HL-60 (cell line): ENCODE data around the gene AR.

Experiments used
- DNase-seq, 2 experiments: peaks; one replicate each; pipeline ENCODE4 v3.0.0-alpha.2; 2010 to 2020; ENCODE audit warnings: low read depth in 1 of 2, low spot score in 1 of 2
- H3K27ac ChIP-seq: fragments of 250-450 bp; sonication (Bioruptor Pico); replicated peaks from 2 replicates; pipeline ENCODE4 v1.5.1; 2020; ENCODE audit warnings: mild to moderate bottlenecking, moderate library complexity
- H3K27me3 ChIP-seq: fragments of 250-450 bp; sonication (Bioruptor Pico); 2 replicates; pipeline ENCODE4 v1.5.1; 2021; ENCODE audit warnings: mild to moderate bottlenecking, moderate library complexity; ENCODE audit not compliant: insufficient read depth, poor library complexity, severe bottlenecking
- H3K4me3 ChIP-seq: replicated peaks from 2 replicates; pipeline ENCODE4 v1.5.1; 2011; ENCODE audit warnings: mild to moderate bottlenecking, control low read depth, low read length; ENCODE audit not compliant: insufficient read depth
- CTCF ChIP-seq: IDR thresholded peaks from one replicate; pipeline ENCODE4 v1.5.1; 2011; ENCODE audit warnings: low read length, control low read depth, inconsistent platforms; ENCODE audit not compliant: insufficient read depth
- GABPA ChIP-seq: IDR thresholded peaks from 2 replicates; pipeline ENCODE4 v1.6.1; 2012; ENCODE audit warnings: low read depth
- POLR2AphosphoS5 ChIP-seq: IDR thresholded peaks from 2 replicates; pipeline ENCODE4 v1.6.1; 2012; ENCODE audit warnings: low read depth
- SPI1 ChIP-seq: IDR thresholded peaks from 2 replicates; pipeline ENCODE4 v1.6.1; 2012; ENCODE audit warnings: low read depth, mild to moderate bottlenecking, borderline replicate concordance
- TF ChIP-seq, protein P1 (sequence below): IDR thresholded peaks from 2 replicates; pipeline ENCODE4 v1.6.1; 2012; ENCODE audit warnings: low read depth; ENCODE audit not compliant: insufficient replicate concordance

AR gene

DNA sequence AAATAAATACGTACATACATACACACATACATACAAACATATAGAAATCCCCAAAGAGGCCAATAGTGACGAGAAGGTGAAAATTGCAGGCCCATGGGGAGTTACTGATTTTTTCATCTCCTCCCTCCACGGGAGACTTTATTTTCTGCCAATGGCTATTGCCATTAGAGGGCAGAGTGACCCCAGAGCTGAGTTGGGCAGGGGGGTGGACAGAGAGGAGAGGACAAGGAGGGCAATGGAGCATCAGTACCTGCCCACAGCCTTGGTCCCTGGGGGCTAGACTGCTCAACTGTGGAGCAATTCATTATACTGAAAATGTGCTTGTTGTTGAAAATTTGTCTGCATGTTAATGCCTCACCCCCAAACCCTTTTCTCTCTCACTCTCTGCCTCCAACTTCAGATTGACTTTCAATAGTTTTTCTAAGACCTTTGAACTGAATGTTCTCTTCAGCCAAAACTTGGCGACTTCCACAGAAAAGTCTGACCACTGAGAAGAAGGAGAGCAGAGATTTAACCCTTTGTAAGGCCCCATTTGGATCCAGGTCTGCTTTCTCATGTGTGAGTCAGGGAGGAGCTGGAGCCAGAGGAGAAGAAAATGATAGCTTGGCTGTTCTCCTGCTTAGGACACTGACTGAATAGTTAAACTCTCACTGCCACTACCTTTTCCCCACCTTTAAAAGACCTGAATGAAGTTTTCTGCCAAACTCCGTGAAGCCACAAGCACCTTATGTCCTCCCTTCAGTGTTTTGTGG is 180.7 kb downstream of the AR start:
- TF ChIP-seq GABPA (no peak), POLR2AphosphoS5 (no peak), CTCF (no peak), SPI1 (no peak)
- TF ChIP-seq, protein P1, sequence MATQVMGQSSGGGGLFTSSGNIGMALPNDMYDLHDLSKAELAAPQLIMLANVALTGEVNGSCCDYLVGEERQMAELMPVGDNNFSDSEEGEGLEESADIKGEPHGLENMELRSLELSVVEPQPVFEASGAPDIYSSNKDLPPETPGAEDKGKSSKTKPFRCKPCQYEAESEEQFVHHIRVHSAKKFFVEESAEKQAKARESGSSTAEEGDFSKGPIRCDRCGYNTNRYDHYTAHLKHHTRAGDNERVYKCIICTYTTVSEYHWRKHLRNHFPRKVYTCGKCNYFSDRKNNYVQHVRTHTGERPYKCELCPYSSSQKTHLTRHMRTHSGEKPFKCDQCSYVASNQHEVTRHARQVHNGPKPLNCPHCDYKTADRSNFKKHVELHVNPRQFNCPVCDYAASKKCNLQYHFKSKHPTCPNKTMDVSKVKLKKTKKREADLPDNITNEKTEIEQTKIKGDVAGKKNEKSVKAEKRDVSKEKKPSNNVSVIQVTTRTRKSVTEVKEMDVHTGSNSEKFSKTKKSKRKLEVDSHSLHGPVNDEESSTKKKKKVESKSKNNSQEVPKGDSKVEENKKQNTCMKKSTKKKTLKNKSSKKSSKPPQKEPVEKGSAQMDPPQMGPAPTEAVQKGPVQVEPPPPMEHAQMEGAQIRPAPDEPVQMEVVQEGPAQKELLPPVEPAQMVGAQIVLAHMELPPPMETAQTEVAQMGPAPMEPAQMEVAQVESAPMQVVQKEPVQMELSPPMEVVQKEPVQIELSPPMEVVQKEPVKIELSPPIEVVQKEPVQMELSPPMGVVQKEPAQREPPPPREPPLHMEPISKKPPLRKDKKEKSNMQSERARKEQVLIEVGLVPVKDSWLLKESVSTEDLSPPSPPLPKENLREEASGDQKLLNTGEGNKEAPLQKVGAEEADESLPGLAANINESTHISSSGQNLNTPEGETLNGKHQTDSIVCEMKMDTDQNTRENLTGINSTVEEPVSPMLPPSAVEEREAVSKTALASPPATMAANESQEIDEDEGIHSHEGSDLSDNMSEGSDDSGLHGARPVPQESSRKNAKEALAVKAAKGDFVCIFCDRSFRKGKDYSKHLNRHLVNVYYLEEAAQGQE: no peak
- no peak for DNase-seq
- Histone ChIP-seq H3K27me3 (no peaks in the 10 kb centered on the region), H3K4me3 (no peak overlapping the region), H3K27ac (no peak overlapping the region)

DNA sequence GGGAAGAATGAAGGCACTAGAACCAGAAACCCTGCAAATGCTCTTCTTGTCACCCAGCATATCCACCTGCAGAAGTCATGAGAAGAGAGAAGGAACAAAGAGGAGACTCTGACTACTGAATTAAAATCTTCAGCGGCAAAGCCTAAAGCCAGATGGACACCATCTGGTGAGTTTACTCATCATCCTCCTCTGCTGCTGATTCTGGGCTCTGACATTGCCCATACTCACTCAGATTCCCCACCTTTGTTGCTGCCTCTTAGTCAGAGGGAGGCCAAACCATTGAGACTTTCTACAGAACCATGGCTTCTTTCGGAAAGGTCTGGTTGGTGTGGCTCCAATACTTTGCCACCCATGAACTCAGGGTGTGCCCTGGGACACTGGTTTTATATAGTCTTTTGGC is 181.7 kb downstream of the AR start:
- DNase-seq: no peak
- Histone ChIP-seq H3K27me3 (no peaks in the 10 kb centered on the region), H3K27ac (no peak overlapping the region), H3K4me3 (no peak overlapping the region)
- TF ChIP-seq, protein P1: no peak
- TF ChIP-seq POLR2AphosphoS5: no peak
- TF ChIP-seq GABPA: no peak
- no peak for TF ChIP-seq CTCF
- TF ChIP-seq SPI1: no peak

DNA sequence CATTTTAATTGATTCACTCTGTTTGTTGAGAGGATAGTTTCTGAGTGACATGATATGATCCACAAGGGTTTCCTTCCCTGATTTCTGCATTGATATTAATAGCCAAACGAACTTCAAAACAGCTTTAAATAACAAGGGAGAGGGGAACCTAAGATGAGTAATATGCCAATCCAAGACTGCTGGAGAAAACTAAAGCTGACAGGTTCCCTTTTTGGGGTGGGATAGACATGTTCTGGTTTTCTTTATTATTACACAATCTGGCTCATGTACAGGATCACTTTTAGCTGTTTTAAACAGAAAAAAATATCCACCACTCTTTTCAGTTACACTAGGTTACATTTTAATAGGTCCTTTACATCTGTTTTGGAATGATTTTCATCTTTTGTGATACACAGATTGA is 182.2 kb downstream of the AR start:
- Histone ChIP-seq H3K27ac (no peak overlapping the region), H3K27me3 (no peaks in the 10 kb centered on the region), H3K4me3 (no peak overlapping the region)
- DNase-seq: peak in 1 of 2 experiments; percentile 18
- TF ChIP-seq POLR2AphosphoS5 (no peak), CTCF (no peak), SPI1 (no peak), GABPA (no peak)

- no peak for DNase-seq
- TF ChIP-seq, protein P1: no peak
- TF ChIP-seq POLR2AphosphoS5 (no peak), CTCF (no peak), GABPA (no peak), SPI1 (no peak)
- Histone ChIP-seq H3K27me3 (no peaks in the 10 kb centered on the region), H3K4me3 (no peak overlapping the region), H3K27ac (no peak overlapping the region)
These were observed 183.8 kb downstream of the AR start for GRCh38 chrX:67727576-67727975.
